MM.1S (cell line): ENCODE measurements around the gene PAFAH1B1.

ENCODE experiments used
- DNase-seq: peaks from one replicate; pipeline ENCODE4 v3.0.0-alpha.2; 2015
- H2AFZ ChIP-seq: fragments of 300-600 bp; sonication (generic); 2 replicates; pipeline ENCODE4 v1.6.0; 2016; ENCODE audit warnings: antibody characterized with exemption, low read length
- H3F3A ChIP-seq: fragments of 300-600 bp; sonication (generic); 2 replicates; pipeline ENCODE4 v1.6.1; 2016; ENCODE audit warnings: mild to moderate bottlenecking, antibody characterized with exemption, low read length, moderate library complexity, mixed read lengths; ENCODE audit not compliant: insufficient read depth
- H3K27ac ChIP-seq: fragments of 300-600 bp; sonication (generic); 2 replicates; pipeline ENCODE4 v1.5.1; 2016; ENCODE audit warnings: mild to moderate bottlenecking, low read length
- H3K27me3 ChIP-seq: fragments of 300-600 bp; sonication (generic); replicated peaks from 2 replicates; pipeline ENCODE4 v1.6.0; 2016; ENCODE audit warnings: low read length; ENCODE audit not compliant: insufficient read depth
- H3K36me3 ChIP-seq: fragments of 300-600 bp; sonication (generic); replicated peaks from 2 replicates; pipeline ENCODE4 v1.6.1; 2016; ENCODE audit warnings: mild to moderate bottlenecking, low read length, mixed read lengths; ENCODE audit not compliant: insufficient read depth
- H3K4me1 ChIP-seq: fragments of 300-600 bp; sonication (generic); 2 replicates; pipeline ENCODE4 v1.6.1; 2016; ENCODE audit warnings: low read length, mixed read lengths
- H3K4me2 ChIP-seq: fragments of 300-600 bp; sonication (generic); 2 replicates; pipeline ENCODE4 v1.6.0; 2016; ENCODE audit warnings: low read depth, low read length
- H3K4me3 ChIP-seq: fragments of 300-600 bp; sonication (generic); 2 replicates; pipeline ENCODE4 v1.5.1; 2016; ENCODE audit warnings: low read length, mixed read lengths
- H3K79me2 ChIP-seq: fragments of 300-600 bp; sonication (generic); 2 replicates; pipeline ENCODE4 v1.6.1; 2016; ENCODE audit warnings: mixed run types, low read length, mixed read lengths
- H3K9ac ChIP-seq: fragments of 300-600 bp; sonication (generic); 2 replicates; pipeline ENCODE4 v1.6.1; 2016; ENCODE audit warnings: low read length, mixed read lengths
- H3K9me2 ChIP-seq: fragments of 300-600 bp; sonication (generic); replicated peaks from 2 replicates; pipeline ENCODE4 v1.6.1; 2016; ENCODE audit warnings: mild to moderate bottlenecking, low read length, mixed read lengths; ENCODE audit not compliant: insufficient read depth
- H3K9me3 ChIP-seq: fragments of 300-600 bp; sonication (generic); replicated peaks from 2 replicates; pipeline ENCODE4 v1.6.1; 2016; ENCODE audit warnings: mild to moderate bottlenecking, low read length, mixed read lengths; ENCODE audit not compliant: insufficient read depth
- H4K20me1 ChIP-seq: fragments of 300-600 bp; sonication (generic); 2 replicates; pipeline ENCODE4 v1.6.1; 2016; ENCODE audit warnings: mild to moderate bottlenecking, low read length, moderate library complexity, mixed read lengths; ENCODE audit not compliant: insufficient read depth
- CTCF ChIP-seq: fragments of 300-600 bp; sonication (generic); IDR thresholded peaks from 2 replicates; pipeline ENCODE4 v1.5.1; 2016; ENCODE audit warnings: antibody characterized with exemption, low read length, mixed read lengths
- EZH2 ChIP-seq: fragments of 300-600 bp; sonication (generic); optimal IDR thresholded peaks from 2 replicates; pipeline ENCODE3; 2017; ENCODE audit warnings: low read depth, mild to moderate bottlenecking, antibody characterized with exemption, low read length, mixed read lengths
- EZH2phosphoT487 ChIP-seq: fragments of 300-600 bp; sonication (generic); IDR thresholded peaks from 2 replicates; pipeline ENCODE4 v1.6.1; 2018; ENCODE audit warnings: antibody characterized with exemption, low read length

Gene PAFAH1B1

GRCh38 chr17:2580151-2580550 lies 13.3 kb upstream of the PAFAH1B1 start:
- H3K4me3 ChIP-seq: no peak overlapping the region
- H3K4me2 ChIP-seq: no peak overlapping the region

GRCh38 chr17:2580661-2581060 lies 12.8 kb upstream of the PAFAH1B1 start:
- H3K9ac ChIP-seq: no peak overlapping the region
- no peak overlapping the region for H2AFZ ChIP-seq
- H3K4me3 ChIP-seq: no peak overlapping the region
- no peak for DNase-seq
- H3K27ac ChIP-seq: no peak overlapping the region
- no peaks in the 10 kb centered on the region for H3K4me1 ChIP-seq
- no peaks in the 10 kb centered on the region for H3K9me2 ChIP-seq
- H3K79me2 ChIP-seq: no peaks in the 10 kb centered on the region
- no peaks in the 10 kb centered on the region for H3K9me3 ChIP-seq
- H4K20me1 ChIP-seq: no peaks in the 10 kb centered on the region
- TF ChIP-seq EZH2: no peak
- no peak for TF ChIP-seq EZH2phosphoT487
- TF ChIP-seq CTCF: no peak
- no peaks in the 10 kb centered on the region for H3K27me3 ChIP-seq
- H3K36me3 ChIP-seq: no peaks in the 10 kb centered on the region
- H3F3A ChIP-seq: no peaks in the 10 kb centered on the region
- no peak overlapping the region for H3K4me2 ChIP-seq

More at GRCh38 chr17:2580151-2580550, 13.3 kb upstream of the PAFAH1B1 start:
- no peak overlapping the region for H3K9ac ChIP-seq
- H4K20me1 ChIP-seq: no peaks in the 10 kb centered on the region
- no peaks in the 10 kb centered on the region for H3F3A ChIP-seq
- DNase-seq: no peak
- no peak for TF ChIP-seq EZH2phosphoT487
- TF ChIP-seq EZH2: no peak
- no peak for TF ChIP-seq CTCF
- H2AFZ ChIP-seq: no peak overlapping the region
- no peaks in the 10 kb centered on the region for H3K27me3 ChIP-seq
- H3K9me2 ChIP-seq: no peaks in the 10 kb centered on the region
- no peaks in the 10 kb centered on the region for H3K9me3 ChIP-seq
- no peaks in the 10 kb centered on the region for H3K79me2 ChIP-seq
- no peak overlapping the region for H3K27ac ChIP-seq
- no peaks in the 10 kb centered on the region for H3K4me1 ChIP-seq
- no peaks in the 10 kb centered on the region for H3K36me3 ChIP-seq

DNA sequence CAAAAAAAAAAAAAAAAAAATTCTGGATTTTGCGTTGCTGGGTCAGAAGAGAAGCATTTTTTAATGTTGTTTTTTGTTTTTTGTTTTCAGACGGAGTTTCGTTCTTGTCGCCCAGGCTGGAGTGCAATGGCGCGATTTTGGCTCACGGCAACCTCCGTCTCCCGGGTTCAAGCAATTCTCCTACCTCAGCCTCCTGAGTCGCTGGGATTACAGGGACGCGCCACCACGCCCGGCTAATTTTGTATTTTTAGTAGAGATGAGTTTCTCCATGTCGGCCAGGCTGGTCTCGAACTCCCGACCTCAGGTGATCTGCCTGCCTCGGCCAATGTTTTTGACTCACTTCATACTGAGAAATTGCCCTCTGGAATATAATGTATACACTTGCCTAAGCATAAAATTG lies 11.0 kb upstream of the PAFAH1B1 start:
- Histone ChIP-seq H4K20me1 (no peaks in the 10 kb centered on the region), H3K9me3 (no peaks in the 10 kb centered on the region), H3K36me3 (no peaks in the 10 kb centered on the region), H3K27me3 (no peaks in the 10 kb centered on the region), H3K4me1 (no peaks in the 10 kb centered on the region), H2AFZ (no peak overlapping the region), H3K79me2 (no peaks in the 10 kb centered on the region), H3F3A (no peaks in the 10 kb centered on the region), H3K27ac (no peak overlapping the region), H3K9me2 (no peaks in the 10 kb centered on the region), H3K9ac (no peak overlapping the region), H3K4me2 (no peak overlapping the region), H3K4me3 (no peak overlapping the region)
- TF ChIP-seq EZH2phosphoT487 (no peak), EZH2 (no peak), CTCF (no peak)
- DNase-seq: no peak
